ENCODE data around the gene MOB3A.
A peak's percentile ranks its signal among the peaks of the same experiment; 100 is the strongest.

The MOB3A gene

DNA sequence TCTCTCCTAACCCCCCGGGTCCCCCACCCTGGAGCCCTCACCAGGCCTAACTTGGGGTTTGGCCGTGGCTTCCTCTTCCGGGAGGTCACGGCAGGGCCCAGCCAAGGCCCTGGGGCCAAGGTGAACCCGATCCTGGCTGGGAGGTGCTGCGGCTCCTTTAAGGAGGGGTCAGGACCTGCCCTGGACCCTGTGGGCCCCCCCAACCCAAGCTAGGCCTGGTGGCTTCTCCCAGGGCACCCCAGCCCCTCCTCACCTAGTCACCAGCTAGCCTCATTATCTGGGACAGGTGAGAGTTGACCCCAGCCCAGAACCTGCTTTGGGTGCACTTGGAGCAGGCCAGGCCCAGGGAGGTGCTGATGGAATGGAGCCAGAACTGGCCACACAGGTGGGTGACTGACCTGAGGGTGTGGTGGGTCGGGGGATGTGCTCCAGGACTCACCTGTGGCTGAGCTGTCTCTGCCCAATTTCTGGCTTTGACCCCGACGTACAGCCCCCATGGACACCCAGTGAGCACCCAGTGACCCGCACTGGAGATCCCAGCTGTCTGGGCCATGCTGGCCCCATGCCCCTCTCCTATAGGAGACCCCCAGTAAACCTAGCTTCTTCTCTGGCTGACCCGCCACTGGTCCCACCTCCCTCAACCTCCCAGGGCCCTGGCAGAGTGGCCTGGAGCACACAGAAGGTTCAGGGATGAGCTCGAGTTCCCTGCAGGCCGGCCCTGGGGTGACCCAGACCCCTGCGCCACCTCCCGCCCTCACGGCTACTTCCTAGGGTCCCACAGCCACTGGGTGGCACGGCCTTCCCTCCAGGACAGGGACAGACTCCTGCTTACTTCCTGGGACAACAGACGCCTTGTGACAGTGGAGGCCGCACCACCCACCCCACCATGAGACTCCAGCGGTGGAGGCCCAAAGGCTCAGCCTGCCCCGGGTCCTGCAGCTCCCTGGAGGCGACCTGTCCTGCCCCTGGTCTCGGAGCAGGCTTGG lies 38.3 kb downstream of the MOB3A start:
- H3K9me3 Mint-ChIP-seq: no peaks in the 10 kb centered on the region
- no peaks in the 10 kb centered on the region for H3K36me3 Mint-ChIP-seq (ENCODE audit: low read depth)
- no peak overlapping the region for H3K4me3 Mint-ChIP-seq
- peak overlapping the region; percentile 89 to 100 (median 99) for H3K27ac Mint-ChIP-seq
- H3K27me3 Mint-ChIP-seq (ENCODE audit: low read depth): no peaks in the 10 kb centered on the region
- peaks cover 31% of the 10 kb centered on the region for H3K4me1 Mint-ChIP-seq
- TF ChIP-seq, protein P1, sequence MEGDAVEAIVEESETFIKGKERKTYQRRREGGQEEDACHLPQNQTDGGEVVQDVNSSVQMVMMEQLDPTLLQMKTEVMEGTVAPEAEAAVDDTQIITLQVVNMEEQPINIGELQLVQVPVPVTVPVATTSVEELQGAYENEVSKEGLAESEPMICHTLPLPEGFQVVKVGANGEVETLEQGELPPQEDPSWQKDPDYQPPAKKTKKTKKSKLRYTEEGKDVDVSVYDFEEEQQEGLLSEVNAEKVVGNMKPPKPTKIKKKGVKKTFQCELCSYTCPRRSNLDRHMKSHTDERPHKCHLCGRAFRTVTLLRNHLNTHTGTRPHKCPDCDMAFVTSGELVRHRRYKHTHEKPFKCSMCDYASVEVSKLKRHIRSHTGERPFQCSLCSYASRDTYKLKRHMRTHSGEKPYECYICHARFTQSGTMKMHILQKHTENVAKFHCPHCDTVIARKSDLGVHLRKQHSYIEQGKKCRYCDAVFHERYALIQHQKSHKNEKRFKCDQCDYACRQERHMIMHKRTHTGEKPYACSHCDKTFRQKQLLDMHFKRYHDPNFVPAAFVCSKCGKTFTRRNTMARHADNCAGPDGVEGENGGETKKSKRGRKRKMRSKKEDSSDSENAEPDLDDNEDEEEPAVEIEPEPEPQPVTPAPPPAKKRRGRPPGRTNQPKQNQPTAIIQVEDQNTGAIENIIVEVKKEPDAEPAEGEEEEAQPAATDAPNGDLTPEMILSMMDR (IDR thresholded peaks at IDR 0.05; ENCODE audit: unreplicated experiment in 3 of 3): no peak

DNA sequence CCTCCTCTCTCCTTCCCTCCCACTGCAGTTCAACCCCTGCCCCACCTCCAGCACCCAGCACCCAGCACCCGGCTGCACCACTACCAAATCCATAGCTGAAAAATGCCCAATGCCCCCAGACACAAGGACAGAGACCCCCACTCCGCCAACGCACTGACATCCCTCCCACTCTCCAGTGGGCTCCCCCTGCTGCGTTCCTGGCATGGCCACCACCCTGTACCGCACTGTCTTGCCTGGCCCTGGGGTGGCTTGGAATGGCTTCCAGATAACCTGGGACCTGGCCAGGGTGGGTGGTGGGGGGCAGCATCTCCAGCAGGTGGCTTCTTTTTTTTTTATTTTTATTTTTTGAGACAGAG lies 39.3 kb downstream of the MOB3A start:
- TF ChIP-seq, protein P1 (IDR thresholded peaks at IDR 0.05; ENCODE audit: unreplicated experiment in 3 of 3): no peak
- Mint-ChIP-seq H3K27me3 (ENCODE audit: low read depth) (no peaks in the 10 kb centered on the region), H3K4me3 (peak overlapping the region in 2 of 3 experiments; percentile 6 to 47), H3K27ac (peak overlapping the region; percentile 86 to 91 (median 88)), H3K36me3 (ENCODE audit: low read depth) (no peaks in the 10 kb centered on the region), H3K4me1 (peaks cover 26% of the 10 kb centered on the region), H3K9me3 (no peaks in the 10 kb centered on the region)

DNA sequence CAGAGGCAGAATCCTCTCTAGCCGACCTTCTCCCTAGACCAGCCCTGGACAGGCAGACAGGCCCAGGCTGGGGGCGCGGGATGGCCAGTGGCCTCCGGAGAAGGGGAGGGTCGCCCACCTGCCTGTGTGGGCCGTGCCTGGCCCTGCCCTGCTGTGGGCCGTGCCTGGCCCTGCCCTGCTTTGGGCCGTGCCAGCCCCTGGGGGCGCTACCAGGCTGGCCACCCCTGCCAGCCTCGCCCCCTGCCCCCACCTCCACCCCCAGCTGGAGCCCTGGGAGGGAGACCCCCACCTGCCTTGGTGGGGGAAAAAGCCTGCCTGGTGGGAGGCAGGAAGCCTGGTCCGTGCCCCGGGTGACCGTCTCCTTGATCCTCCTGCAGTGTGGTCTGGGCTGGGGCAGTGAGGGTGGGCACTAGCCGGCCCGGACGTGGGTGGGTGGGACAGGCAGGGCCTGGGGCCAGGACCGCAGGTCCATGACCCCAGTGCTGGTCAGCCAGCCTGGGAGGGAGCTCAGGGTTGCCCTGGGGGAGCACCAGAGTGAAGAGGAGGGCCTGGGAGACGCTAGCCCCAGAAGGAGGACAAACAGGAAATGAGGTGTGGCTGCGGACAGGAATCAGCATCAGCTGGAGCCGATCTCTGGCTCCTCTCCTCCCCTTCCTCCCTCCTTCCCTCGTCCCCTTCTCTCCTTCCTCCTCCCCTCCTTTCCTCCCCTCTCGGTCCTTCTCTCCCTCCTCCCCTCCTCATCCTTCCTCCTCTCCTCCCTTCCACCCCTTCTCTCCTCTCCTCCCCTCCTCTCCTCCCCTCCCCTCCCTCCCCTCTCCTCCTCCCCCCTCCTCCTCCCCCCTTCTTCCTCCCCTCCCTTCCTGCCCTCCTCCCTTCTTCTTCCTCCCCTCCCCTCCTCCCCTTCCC lies 39.9 kb downstream of the MOB3A start:
- no peaks in the 10 kb centered on the region for H3K27me3 Mint-ChIP-seq (ENCODE audit: low read depth)
- H3K36me3 Mint-ChIP-seq (ENCODE audit: low read depth): no peaks in the 10 kb centered on the region
- H3K4me3 Mint-ChIP-seq: peak overlapping the region; percentile 44 to 67 (median 53)
- TF ChIP-seq, protein P1 (IDR thresholded peaks at IDR 0.05; ENCODE audit: unreplicated experiment in 3 of 3): no peak
- H3K4me1 Mint-ChIP-seq: peaks cover 21% of the 10 kb centered on the region
- H3K27ac Mint-ChIP-seq: peak overlapping the region; percentile 86 to 97 (median 91)
- no peaks in the 10 kb centered on the region for H3K9me3 Mint-ChIP-seq

GRCh38 chr19:2054763-2055162 lies 41.4 kb downstream of the MOB3A start:
- peak overlapping the region in 1 of 3 experiments; percentile 30 for H3K4me3 Mint-ChIP-seq
- peak overlapping the region in 1 of 3 experiments; percentile 91 for H3K27ac Mint-ChIP-seq
- TF ChIP-seq, protein P1 (IDR thresholded peaks at IDR 0.05; ENCODE audit: unreplicated experiment in 3 of 3): no peak
- H3K9me3 Mint-ChIP-seq: no peaks in the 10 kb centered on the region
- no peaks in the 10 kb centered on the region for H3K27me3 Mint-ChIP-seq (ENCODE audit: low read depth)
- no peaks in the 10 kb centered on the region for H3K36me3 Mint-ChIP-seq (ENCODE audit: low read depth)
- peaks cover 12% of the 10 kb centered on the region for H3K4me1 Mint-ChIP-seq

- no peaks in the 10 kb centered on the region for H3K36me3 Mint-ChIP-seq (ENCODE audit: low read depth)
- H3K4me1 Mint-ChIP-seq: peaks cover 10% of the 10 kb centered on the region
- TF ChIP-seq, protein P1 (IDR thresholded peaks at IDR 0.05; ENCODE audit: unreplicated experiment in 3 of 3): no peak
- H3K4me3 Mint-ChIP-seq: peak overlapping the region; percentile 37 to 46 (median 40)
- no peaks in the 10 kb centered on the region for H3K27me3 Mint-ChIP-seq (ENCODE audit: low read depth)
- H3K27ac Mint-ChIP-seq: peak overlapping the region in 2 of 3 experiments; percentile 76 to 91
- no peaks in the 10 kb centered on the region for H3K9me3 Mint-ChIP-seq
Measured at GRCh38 chr19:2053601-2054389, 42.3 kb downstream of the MOB3A start.
